ENCODE results near the gene HCK.

Gene HCK

DNA sequence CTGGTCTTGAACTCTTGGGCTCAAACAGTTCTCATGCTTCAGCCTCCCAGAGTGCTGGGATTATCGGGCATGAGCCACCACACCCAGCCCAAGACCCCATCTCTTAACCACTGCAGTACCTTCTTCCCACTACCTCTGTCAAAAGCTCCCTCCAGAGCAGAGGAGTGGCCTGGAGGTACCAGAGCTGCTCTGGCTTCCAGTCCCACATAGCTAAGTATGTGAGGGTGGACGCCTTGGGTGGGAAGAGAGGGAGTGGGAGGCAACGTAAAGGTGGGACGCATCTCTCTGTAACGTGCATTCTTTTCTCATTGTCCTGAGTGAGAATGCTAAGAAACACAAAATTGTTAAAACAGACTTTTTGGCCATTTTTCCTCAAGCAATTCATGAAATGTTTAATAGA, 82.0 kb downstream of the HCK start:
- no peak for DNase-seq

DNA sequence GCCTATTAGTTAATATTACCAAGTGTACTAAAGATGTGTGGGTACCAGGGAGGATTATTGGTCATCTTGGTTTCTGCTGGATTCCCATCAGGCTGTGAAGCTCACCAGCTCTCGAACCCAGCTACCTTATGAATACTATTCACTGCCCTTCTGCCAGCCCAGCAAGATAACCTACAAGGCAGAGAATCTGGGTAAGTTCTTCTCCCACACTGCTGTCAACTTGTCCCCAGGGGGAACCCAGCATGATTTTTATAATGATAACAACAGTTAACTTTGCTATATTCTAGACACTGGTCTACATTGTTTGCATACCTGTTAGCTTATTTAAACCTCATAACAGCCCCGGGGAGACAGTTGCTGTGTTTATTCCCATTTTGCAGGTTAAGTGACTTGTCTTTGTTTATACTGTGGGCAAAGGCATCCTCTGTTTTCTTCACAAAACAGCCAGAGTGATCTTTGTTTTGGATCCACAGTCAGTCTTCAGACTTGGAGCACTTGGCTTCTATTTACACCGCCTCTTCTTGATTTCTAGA, 84.0 kb downstream of the HCK start:
- no peak for DNase-seq

DNA sequence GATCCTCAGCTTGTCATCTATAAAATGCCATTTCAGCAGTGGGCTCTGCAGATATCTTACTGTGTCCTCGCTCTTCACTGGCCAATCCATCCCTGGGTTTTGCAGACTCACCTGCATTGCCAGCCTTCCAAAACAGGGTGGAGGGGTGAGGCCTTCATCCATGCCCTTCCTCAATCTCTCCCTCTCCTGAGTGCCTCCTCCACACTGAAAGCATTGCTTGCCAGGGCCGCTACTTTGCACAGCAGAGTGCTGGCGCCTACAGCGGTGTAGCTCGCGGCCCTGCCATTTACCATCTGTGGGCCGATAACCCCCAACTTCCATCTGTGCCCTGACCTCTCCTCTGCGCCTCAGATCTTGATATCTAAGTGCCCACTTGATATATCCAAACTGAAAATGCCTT, 86.9 kb downstream of the HCK start:
- no peak for DNase-seq

DNA sequence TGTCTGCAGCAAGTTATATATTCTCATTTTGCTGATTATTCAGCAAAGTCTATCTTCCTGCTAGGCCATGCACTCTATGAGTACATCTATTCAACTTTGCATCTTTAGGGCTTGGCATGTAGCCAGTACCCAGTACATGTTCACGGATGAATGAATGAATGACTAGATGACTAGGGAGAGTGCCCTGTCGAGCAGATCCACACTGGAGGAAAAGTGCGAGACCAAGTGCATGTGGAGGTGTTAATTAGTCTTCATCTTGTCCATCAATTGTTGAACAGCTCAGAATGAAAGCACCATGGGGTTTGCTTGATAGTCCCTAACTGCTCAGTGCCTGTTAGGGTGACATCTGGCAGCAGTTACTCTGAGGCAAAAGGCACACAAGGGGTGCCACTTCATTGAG, 87.9 kb downstream of the HCK start:
- no peak for DNase-seq

DNA sequence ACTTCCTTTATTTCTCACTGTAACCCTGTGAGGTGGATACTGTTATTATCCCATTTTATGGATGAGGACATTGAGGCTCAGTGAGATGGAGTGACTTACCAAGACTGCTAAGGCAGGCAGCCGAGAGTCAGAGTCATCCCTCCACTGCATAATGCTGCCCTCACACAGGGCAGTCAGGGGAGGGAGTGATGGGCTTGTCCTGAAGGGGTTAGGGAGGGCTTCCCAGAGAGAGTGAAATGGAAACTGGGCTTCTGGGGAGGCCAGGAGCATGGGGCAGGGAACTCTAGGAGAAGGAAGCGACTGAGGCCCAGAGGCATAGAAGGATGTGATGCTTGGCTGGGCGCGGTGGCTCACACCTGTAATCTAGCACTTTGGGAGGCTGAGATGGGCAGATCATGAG, 88.6 kb downstream of the HCK start:
- DNase-seq: no peak

DNA sequence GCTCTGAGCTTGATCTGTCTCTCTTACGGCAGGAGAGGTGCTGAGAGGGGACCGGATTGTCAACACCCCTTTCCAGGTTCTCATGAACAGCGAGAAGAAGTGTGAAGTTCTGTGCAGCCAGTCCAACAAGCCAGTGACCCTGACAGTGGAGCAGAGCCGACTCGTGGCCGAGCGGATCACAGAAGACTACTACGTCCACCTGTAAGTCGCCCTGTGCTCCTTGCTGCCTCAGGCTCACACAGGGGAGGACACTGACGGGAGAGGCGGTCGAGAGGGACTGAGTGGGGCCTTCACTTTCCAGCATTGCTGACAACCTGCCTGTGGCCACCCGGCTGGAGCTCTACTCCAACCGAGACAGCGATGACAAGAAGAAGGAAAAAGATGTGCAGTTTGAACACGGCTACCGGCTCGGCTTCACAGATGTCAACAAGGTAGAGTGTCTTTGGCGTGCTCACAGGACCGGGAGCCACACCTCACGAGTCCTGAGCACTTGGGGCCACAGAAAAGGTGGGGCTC, 89.5 kb downstream of the HCK start:
- DNase-seq: no peak

DNA sequence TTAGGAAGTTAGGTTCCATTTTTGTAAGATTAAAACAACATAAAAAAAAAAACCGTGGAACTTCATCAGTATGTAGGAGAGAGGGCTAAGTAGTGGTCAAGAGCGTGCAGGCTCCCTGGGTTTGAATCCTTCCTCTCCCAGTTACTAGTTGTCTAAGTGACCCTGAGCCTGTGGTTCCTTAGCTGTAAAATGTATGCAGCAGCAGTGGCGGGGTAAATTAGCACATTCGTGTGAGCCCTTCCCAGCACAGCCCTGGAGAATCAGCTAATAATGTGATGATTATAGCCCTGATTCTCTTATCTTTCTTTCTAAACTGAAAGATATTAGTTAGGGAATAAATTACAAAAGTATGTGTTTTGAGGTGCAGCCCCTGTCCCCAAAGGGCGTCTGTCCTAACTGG, 90.0 kb downstream of the HCK start:
- DNase-seq: no peak

DNA sequence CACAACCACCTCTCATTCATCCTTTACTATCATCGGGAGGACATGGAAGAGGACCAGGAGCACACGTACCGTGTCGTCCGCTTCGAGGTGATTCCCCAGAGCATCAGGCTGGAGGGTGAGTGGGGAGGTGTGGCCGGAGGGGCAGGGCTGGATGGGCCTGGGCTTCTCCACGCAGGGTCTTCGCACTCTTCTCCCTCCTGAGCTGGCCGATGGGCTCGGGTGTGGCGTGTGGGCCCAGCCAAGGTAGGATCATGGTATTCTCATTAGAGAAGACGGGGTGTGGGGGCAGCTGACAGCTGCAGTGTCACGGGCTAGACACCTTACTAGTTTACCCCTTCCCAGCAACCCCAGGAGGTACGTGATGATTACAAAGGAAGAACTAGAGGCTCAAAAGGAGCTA, 90.9 kb downstream of the HCK start:
- no peak for DNase-seq

DNA sequence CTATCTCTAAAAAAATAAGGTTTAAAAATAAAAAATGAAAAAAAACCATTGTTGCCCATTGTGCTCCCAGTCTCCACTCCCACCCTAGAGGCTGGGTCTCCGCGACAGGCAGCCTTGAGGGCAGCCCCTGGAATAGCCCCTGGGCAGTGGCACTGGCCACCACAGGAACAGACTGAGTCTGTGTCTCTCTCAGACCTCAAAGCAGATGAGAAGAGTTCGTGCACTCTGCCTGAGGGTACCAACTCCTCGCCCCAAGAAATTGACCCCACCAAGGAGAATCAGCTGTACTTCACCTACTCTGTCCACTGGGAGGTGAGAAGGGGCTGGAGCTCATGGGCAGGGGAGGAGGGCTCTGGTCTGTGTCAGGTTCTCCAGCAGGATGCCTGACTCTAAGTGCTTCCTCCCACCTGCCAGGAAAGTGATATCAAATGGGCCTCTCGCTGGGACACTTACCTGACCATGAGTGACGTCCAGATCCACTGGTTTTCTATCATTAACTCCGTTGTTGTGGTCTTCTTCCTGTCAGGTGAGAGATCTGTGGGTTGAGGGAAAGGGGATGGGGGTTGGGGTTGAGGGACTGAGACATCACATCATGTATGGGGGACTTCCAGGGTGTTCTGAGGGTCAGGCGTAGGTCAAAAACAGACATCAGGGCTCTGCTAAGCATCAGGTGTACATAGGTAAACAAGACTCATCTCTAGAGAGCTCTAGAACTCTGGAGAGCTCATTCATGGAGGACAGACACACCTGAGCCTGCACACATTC, 93.0 kb downstream of the HCK start:
- DNase-seq: no peak

DNA sequence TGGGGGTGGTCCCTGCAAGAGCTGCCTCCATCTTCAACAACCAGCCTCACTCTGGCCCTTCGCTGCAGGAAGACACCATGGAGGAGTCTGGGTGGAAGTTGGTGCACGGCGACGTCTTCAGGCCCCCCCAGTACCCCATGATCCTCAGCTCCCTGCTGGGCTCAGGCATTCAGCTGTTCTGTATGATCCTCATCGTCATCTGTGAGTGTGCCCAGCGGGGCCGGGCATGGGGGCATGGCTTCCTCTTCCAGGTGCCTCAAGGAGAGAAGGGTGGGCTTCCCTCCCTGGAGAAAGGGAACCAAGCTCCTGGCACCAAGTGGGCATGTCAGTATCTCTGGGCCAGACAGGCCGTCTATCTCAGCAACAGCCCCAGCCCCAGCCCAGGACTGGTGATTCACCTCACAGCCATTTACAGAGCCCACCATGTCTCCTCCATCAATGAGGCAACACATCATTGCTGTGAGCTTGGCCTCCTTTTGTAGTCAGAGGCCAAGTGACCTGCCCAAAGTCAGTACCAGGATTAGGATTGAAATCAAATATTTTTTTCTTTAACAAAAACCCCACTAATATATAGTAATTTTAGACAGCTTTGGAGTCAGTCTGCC, 97.6 kb downstream of the HCK start:
- no peak for DNase-seq

DNA sequence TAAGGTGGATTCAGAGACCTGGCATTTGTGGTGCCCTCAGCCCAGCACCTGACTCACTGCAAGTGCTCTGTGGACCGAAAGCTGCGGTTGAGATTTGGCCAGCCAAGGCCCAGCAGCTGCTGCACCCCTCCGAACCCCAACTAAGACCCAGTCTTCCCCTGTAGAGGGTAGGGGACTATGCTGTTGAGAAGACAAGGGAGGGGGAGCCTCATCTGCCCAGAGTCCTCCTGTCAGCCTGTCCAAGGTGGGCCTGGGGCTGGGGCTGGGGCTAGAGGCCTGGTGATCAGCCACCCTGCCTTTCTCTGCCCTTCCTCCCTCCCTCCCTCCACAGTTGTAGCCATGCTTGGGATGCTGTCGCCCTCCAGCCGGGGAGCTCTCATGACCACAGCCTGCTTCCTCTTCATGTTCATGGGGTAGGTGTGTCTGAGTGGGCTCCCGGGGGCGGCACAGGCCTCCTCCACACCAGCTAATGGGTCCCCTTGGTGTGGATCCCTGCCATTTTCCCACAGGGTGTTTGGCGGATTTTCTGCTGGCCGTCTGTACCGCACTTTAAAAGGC, 98.3 kb downstream of the HCK start:
- no peak for DNase-seq

Measured in activated gamma-delta T cell treated with Interleukin-2 at 50 U/mL for 16 hours (primary cell).